GM13976 (cell line): Measurements from ENCODE around the gene COL6A3.

Source experiments
- DNase-seq: peaks from one replicate; pipeline ENCODE4 v3.0.0; 2012; ENCODE audit warnings: low spot score
- in situ Hi-C: fragments of 300-500 bp; cut with MboI; formaldehyde crosslinking; loops from one replicate; pipeline ENCODE4 v1.12.0; 2022; ENCODE audit warnings: low sequenced_read_pairs, mixed read lengths, inconsistent platforms; ENCODE audit not compliant: unreplicated experiment
- TF ChIP-seq, protein P1 (sequence below): IDR thresholded peaks from 2 replicates; pipeline ENCODE4 v1.5.1; 2012; ENCODE audit warnings: borderline replicate concordance, mild to moderate bottlenecking; ENCODE audit not compliant: insufficient read depth; ENCODE audit errors: extremely low read depth, missing control alignments, control extremely low read depth

The COL6A3 gene

DNA sequence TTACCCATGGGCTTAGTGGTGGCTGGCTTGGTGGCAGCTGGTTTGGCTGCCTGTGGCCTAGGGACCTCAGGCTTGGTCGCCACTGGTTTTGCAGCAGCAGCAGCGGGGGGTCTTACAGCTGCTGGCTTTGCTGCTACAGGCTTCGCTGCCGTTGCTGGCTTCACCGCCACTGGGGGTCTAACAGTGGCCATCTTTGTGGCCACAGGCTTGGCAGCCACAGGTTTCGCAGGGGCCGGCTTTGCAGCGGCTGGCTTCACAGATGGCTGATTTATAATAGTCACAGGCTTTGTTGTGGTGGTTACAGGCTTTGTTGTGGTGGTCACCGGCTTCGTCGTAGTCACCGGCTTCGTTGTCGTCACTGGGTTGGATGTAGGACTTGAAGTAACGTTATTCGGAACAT, 77.8 kb downstream of the COL6A3 start:
- in situ Hi-C loops = no loop called here
- no peak for DNase-seq
- TF ChIP-seq, protein P1, sequence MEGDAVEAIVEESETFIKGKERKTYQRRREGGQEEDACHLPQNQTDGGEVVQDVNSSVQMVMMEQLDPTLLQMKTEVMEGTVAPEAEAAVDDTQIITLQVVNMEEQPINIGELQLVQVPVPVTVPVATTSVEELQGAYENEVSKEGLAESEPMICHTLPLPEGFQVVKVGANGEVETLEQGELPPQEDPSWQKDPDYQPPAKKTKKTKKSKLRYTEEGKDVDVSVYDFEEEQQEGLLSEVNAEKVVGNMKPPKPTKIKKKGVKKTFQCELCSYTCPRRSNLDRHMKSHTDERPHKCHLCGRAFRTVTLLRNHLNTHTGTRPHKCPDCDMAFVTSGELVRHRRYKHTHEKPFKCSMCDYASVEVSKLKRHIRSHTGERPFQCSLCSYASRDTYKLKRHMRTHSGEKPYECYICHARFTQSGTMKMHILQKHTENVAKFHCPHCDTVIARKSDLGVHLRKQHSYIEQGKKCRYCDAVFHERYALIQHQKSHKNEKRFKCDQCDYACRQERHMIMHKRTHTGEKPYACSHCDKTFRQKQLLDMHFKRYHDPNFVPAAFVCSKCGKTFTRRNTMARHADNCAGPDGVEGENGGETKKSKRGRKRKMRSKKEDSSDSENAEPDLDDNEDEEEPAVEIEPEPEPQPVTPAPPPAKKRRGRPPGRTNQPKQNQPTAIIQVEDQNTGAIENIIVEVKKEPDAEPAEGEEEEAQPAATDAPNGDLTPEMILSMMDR = no peak

DNA sequence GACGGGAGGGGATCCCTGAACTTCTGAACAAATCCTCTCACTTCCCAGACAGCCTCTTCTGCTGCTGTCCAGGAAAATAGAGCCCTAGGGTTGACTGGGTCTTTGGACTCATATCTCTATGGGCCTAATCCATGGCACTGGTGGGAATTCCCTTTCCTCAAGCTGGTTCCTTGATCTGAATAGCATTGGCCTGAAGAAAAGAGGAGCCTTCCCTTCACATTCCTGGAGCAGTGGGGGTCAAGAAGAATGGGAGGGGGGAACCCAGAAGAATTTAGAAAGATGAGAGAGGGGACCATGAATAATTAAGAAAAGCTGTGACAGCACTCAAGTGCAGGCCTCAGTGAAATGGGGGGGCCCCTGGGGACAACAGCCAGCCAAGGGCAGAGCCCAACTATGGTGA, 80.2 kb downstream of the COL6A3 start:
- in situ Hi-C loops = no loop called here
- TF ChIP-seq, protein P1 = no peak

DNA sequence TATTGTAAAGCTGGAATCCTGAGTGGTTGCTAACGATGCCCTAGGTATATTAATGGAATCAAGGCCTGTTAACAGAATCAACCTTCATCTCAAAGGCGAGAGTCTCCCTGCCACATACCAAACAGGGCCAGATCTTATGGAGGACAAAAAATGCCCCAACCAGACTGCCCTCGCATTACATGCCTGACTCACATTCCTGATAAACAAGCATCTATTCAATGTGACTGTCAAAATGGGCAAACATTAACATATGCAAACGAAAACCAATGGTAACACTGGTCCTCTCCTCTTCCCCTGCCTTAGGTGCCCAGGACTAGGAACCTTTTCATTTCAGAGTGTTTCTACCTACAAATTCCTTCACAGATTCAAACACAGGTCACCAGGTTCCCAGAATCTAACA, 83.4 kb downstream of the COL6A3 start:
- in situ Hi-C loops = no loop called here
- no peak for DNase-seq
- TF ChIP-seq, protein P1 = no peak

More for the DNA sequence above, 80.2 kb downstream of the COL6A3 start:
- no peak for DNase-seq

DNA sequence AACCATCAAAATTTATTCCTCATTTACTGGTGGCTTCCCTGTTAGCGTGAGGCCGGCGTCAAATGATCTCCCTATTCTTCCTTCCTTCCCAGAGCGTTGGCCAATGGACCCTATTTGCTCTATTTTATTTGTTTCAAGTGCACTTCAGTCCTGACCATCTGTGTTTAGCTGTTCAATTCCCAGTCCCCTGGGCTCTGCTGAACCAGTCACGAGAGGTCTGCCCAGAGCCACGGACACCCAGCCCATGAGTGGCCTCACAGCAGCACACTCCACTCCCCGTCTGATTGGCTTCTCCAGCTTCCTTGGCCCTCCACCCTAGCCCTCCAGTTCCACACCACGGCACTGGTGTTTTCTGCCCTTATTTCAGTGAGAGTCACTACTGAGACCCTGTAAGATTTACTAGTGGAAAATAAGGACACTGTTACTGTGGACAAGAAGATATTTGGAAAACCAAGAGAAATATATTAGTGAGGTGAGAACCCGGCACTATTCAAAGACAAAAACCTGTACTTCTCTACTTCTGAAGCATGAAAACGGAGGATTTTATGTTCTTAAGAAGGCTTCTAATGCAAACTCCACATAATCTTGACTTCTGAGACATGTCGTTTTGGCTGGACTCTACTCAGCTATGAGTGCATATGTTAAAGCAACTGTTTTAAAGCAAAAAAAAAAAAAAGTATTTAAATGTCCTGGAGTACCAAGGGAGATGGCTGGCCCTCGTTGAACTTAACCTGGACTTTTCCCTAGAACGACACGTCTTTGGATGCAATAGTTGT, 86.6 kb downstream of the COL6A3 start:
- DNase-seq = no peak
- TF ChIP-seq, protein P1 = no peak
- in situ Hi-C loops = no loop called here

DNA sequence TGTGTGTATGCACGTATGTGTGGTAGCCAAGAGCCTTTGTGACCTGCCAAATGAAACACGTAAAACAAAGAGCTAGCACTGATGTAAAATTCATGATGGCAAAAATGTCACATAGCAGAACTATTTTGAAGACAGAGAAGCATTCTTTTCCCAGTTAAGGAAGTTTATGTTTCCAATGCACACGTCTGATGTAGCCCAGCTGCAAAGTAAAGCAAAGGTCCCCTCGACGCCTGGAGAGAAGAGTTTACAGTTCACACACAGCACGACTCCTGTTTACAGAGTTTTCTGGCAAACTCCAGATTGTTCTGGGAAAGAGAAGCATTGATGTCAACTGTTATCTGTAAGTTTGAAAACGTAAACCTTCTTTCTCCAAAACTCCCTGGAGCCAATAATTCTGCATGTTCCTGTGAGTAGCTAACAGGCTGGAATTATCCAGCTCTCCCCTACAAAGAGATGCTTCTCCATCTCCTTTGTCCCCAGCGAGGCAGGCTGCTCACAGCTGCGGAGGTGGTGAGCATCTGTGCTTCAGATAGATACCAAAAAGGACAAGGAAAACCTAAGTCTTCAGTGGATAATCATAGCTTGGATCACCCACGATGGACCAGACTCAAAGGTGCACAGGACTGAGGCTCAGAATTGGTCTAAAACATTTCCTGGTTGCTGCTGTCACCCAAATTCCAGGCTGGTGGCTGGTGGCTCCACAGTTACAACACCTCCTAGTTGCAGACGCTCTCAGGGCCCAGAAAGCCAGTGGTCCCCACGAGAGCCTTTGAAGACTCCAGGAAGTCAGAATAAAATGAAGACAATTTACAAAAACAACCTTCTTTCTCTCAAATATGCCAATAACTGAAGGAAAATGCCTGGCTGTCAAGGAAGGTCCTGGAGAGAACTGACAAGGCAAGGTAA, 87.4 kb downstream of the COL6A3 start:
- in situ Hi-C loops = no loop called here
- TF ChIP-seq, protein P1 = no peak
- no peak for DNase-seq

DNA sequence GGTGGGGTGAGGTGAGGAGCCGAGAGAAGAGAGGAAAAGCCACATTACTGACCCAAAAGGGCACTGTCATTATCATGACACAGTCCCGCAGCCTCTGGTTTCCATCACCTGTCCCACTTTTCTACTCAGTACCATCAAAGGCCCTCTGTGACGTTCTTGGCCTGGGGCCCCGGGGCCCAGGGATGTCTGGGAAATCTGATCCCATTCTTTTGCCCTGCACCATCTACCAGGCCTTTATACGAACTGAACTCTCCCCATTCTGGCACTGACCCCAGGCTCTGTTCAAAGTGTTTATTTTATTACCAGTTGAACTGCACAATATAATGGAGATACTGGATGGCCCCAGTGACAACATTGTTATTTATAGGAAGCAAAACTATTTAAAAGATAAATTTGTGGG, 89.1 kb downstream of the COL6A3 start:
- TF ChIP-seq, protein P1 = no peak
- no peak for DNase-seq
- in situ Hi-C loops = no loop called here
